GM04504 (cell line): Measurements from ENCODE around the gene ZNF519.
A peak's percentile ranks its signal among the peaks of the same experiment; 100 is the strongest.

Experiments
- DNase-seq: peaks from one replicate; pipeline ENCODE4 v3.0.0-alpha.2; 2012; ENCODE audit warnings: low read depth

Gene ZNF519

DNA sequence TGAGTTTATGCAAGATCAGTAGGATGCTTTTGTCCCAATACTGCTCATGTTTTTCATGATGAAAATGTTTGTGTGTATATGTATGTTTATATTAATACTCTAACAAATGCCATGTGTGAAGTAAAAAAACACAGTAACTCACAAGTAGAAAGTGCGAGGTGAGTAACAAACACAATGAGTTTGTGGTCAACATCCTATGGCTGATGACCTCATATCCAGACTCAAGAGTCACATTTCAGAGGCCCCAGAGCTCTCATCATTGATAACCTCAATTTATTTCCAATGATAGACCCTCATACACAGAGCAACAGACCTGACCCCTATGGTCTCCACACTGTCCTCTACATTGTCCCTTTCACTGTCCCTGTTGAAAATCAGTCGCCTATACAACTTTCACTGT lies 34.5 kb downstream of the ZNF519 start:
- no peak for DNase-seq

GRCh38 chr18:14093307-14093915 lies 38.8 kb downstream of the ZNF519 start:
- no peak for DNase-seq

DNA sequence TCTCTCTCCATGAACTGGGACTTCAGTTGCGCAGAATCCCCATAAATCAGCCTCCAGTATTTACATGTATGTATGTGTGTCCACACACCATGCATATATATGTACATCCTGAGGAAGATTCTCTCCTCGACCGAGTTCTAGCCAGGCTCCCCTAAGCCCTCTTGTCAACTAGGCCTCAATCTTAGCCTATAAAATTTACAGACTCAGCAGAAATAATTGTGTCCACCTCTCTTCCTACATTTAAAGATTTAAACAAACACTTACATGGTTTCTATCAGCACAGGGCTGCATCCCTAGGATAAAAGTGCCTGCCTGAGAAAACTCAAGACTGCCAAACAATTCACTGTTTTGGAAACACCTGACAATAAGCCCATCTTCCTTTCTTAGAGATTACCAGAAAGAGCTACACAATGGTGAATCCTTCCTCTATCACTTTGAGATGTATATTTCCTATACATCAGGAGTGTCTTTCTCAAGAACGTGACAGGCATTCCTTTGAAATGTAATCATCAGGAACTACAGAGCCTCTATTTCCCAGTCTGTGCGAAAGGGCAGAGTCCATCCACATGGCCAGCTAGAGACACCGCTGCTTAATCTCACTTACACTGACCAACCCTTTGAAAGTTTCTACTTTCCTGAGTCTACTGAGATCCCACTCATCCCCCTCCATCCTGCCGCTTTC lies 39.5 kb downstream of the ZNF519 start:
- DNase-seq: no peak

- DNase-seq: no peak
Observed at GRCh38 chr18:14089781-14090180, 42.5 kb downstream of the ZNF519 start.

DNA sequence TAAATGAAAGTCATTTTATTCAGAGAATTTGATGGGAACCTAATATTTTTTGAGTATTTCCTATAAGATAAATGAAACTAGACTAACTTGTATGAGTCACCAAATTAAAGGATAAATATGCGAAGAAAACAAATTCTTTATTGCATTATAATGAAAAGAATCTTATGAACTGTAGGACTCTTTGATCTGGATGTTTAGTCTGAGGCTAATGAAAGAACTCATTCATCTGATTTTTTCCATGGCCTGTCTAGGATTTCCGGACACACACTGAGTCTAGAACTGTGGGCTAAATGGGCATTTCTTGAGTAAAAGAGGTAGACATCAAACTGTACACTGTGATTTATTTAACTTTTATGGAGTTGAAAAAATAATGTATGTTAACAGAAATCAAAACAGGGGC lies 43.0 kb downstream of the ZNF519 start:
- no peak for DNase-seq

DNA sequence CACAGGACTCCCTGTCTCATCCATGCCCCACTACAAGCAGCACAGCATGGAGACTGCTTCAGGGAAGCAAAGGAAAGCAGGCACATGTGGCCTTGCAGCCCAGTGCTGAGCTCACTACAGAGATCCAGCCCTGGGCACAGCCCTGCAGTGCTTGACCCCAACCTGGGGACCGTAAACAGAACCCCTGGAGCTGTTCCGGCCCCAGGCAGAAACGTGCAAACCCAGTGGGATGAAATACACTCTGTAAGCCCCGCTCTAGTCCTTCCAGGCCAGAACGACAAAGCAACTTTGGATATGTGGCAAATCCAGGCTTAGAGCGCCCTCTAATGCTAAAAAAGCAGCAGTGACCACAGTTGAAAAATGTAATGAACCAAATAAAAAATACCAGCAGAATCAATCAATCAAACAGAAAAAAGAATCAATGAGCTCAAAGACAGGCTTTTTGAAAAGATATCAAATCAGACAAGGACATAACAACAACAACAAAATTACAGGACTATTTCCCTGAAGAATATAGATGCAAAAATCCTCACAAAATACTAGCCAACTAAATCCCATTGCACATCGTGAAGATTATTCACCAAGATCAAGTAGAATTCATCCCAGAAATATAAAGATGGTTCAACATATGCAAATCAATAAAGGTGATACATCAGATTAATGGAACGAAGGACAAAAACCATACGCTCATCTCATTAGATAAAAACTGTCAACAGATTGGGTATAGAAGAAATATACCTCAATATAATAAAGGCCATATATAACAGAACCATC lies 45.6 kb downstream of the ZNF519 start:
- peak; percentile 14 for DNase-seq

DNA sequence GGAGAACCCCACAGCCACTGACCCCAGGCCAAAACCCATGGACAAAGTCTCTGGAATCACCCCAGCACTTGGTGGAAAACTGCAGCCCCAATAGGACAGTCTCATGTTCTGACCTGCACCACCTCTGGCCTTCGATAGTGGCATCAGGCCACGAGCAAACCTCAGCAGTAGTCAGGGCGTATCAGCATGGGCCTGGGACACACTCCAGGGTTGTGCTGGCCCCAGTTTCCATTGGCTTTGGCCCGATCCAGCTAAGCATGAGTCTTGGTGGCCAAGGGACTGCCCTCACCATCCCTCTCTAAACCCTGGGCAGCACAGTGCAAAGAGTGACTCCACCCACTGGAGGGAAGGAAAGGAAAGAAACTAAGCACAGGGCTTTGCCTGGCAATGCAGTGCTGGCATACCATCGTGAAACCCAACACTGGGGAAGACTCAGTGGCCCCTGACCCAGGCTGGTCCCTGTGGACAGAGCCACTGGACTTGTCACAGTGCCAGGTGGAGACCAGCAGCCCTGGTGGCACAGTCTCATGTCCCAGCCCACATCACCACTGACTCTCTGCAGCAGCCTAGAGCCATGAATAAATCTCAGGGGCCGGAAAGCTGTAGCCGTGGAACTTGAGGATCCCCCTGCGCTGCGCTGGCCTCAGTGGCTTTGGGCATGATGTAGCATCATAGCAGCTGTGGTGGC lies 46.3 kb downstream of the ZNF519 start:
- no peak for DNase-seq

DNA sequence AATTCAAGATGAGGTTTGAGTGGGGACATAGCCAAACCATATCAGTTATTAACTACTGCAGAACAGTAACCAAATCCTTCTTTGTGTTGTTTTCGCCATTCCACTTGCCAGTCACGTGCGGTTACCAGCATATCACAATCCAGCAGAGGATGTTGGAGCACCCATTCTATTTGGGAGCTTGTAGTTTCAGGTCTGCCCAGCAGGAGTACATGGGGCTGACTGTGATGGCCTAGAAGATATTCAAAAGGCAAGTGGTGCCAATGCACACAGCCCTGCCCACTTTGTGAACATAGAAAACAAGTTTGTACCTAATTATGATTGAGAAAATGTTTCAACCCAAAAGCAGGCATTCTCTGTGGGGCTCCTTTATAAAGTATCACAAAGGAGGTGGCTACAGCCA lies 57.0 kb downstream of the ZNF519 start:
- DNase-seq: no peak

GRCh38 chr18:14074187-14074586 lies 58.0 kb downstream of the ZNF519 start:
- DNase-seq: no peak

GRCh38 chr18:14053661-14054060 lies 78.6 kb downstream of the ZNF519 start:
- no peak for DNase-seq
